Cardiac muscle cell (in vitro differentiated cells and primary cell): ENCODE data around the gene MEPCE. TPM values are rescaled to one million over a fixed set of nuclear protein-coding genes. Genes with fewer than 3 reads are reported as not detected.
A peak's percentile ranks its signal among the peaks of the same experiment; 100 is the strongest.

ENCODE experiments used
- DNase-seq, 2 donors: peaks; one replicate each; pipeline versions ENCODE4 v3.0.0 to v3.0.0-alpha.2; 2010 to 2017; ENCODE audit warnings: low read depth in 1 of 2, low spot score in 1 of 2
- H3K27ac ChIP-seq: fragments of 200-600 bp; sonication (generic); 2 replicates; pipeline ENCODE4 v1.5.1; 2016
- H3K27me3 ChIP-seq: fragments of 200-600 bp; sonication (generic); 2 replicates; pipeline ENCODE4 v1.6.0; 2016; ENCODE audit warnings: control low read depth
- H3K36me3 ChIP-seq: fragments of 200-600 bp; sonication (generic); 2 replicates; pipeline ENCODE4 v1.5.1; 2016; ENCODE audit warnings: control low read depth
- H3K4me1 ChIP-seq: fragments of 200-600 bp; sonication (generic); 2 replicates; pipeline ENCODE4 v1.8.1; 2017; ENCODE audit warnings: low read depth, mild to moderate bottlenecking, mixed run types
- H3K4me3 ChIP-seq: fragments of 200-600 bp; sonication (generic); 2 replicates; pipeline ENCODE4 v1.5.1; 2016; ENCODE audit warnings: mild to moderate bottlenecking
- H3K9me3 ChIP-seq: fragments of 200-600 bp; sonication (generic); 2 replicates; pipeline ENCODE4 v1.5.1; 2017; ENCODE audit warnings: low read depth, mild to moderate bottlenecking, control low read depth
- polyA plus RNA-seq: library from polyadenylated mRNA; unstranded; fragments of >200 nt; fragmentation: Nextera tagmentation; extraction: Ambion mirVana; gene quantifications from 2 replicates; pipeline ENCODE4 v1.2.1, GENCODE V29; 2016
- total RNA-seq: library from RNA; depleted of rRNA; stranded (reverse); fragments of >200 nt; gene quantifications from 2 replicates; pipeline ENCODE4 v1.2.3, GENCODE V29; 2016
- TF ChIP-seq, protein P1 (sequence below): IDR thresholded peaks from 2 replicates; pipeline ENCODE4 v1.5.1; 2012; ENCODE audit warnings: low read depth, mild to moderate bottlenecking, low read length

Gene MEPCE
- total and polyA plus RNA-seq, 2 experiments from 2014 or later, result 21.5 to 41.7 TPM

- H3K4me1 ChIP-seq, result no peaks in the 10 kb centered on the region
- no peaks in the 10 kb centered on the region for H3K27me3 ChIP-seq
- no peak overlapping the region for H3K4me3 ChIP-seq
- H3K9me3 ChIP-seq, result no peaks in the 10 kb centered on the region
- TF ChIP-seq, protein P1, sequence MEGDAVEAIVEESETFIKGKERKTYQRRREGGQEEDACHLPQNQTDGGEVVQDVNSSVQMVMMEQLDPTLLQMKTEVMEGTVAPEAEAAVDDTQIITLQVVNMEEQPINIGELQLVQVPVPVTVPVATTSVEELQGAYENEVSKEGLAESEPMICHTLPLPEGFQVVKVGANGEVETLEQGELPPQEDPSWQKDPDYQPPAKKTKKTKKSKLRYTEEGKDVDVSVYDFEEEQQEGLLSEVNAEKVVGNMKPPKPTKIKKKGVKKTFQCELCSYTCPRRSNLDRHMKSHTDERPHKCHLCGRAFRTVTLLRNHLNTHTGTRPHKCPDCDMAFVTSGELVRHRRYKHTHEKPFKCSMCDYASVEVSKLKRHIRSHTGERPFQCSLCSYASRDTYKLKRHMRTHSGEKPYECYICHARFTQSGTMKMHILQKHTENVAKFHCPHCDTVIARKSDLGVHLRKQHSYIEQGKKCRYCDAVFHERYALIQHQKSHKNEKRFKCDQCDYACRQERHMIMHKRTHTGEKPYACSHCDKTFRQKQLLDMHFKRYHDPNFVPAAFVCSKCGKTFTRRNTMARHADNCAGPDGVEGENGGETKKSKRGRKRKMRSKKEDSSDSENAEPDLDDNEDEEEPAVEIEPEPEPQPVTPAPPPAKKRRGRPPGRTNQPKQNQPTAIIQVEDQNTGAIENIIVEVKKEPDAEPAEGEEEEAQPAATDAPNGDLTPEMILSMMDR, result no peak
- no peaks in the 10 kb centered on the region for H3K36me3 ChIP-seq
- DNase-seq, result no peak
- H3K27ac ChIP-seq, result no peak overlapping the region
Observed at GRCh38 chr7:100419660-100420226, 9.9 kb upstream of the MEPCE start.

- H3K36me3 ChIP-seq, result no peaks in the 10 kb centered on the region
- TF ChIP-seq, protein P1, result no peak
- no peak overlapping the region for H3K4me3 ChIP-seq
- H3K9me3 ChIP-seq, result no peaks in the 10 kb centered on the region
- no peak for DNase-seq
- H3K4me1 ChIP-seq, result no peaks in the 10 kb centered on the region
- H3K27me3 ChIP-seq, result no peaks in the 10 kb centered on the region
- no peak overlapping the region for H3K27ac ChIP-seq
Observed at GRCh38 chr7:100423315-100423714, 6.3 kb upstream of the MEPCE start.

GRCh38 chr7:100425347-100425746, 4.3 kb upstream of the MEPCE start:
- Histone ChIP-seq H3K9me3 (no peaks in the 10 kb centered on the region), H3K4me1 (no peaks in the 10 kb centered on the region), H3K27ac (no peak overlapping the region), H3K4me3 (no peak overlapping the region), H3K36me3 (no peaks in the 10 kb centered on the region), H3K27me3 (no peaks in the 10 kb centered on the region)
- no peak for DNase-seq
- TF ChIP-seq, protein P1, result no peak

DNA sequence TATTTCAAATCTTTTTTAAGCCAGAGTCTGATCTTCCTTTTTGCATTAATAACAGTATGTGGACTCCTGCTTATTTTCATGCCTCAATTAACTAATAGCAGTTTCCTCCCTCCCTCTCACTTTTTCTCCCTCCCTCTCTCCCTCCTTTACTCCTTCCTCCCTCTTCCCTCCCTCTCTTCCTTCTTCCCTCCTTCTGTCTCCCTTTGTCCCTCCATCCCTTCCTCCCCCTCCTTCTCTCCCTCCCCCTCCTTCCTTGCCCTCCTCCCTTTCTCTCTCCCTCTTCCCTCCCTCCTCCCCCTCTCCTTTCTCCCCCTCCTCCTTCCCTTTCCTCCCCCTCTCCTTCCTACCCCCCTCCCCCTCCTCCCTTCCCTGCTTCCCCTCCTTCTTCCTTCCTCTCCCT, 3.1 kb upstream of the MEPCE start:
- DNase-seq, result no peak
- Histone ChIP-seq H3K4me3 (no peak overlapping the region), H3K4me1 (peaks cover 9% of the 10 kb centered on the region), H3K9me3 (no peaks in the 10 kb centered on the region), H3K36me3 (no peaks in the 10 kb centered on the region), H3K27ac (no peak overlapping the region), H3K27me3 (no peaks in the 10 kb centered on the region)
- TF ChIP-seq, protein P1, result no peak

GRCh38 chr7:100427762-100428198, 1.9 kb upstream of the MEPCE start:
- Histone ChIP-seq H3K9me3 (no peaks in the 10 kb centered on the region), H3K36me3 (no peaks in the 10 kb centered on the region), H3K4me1 (peaks cover 21% of the 10 kb centered on the region), H3K27ac (peak overlapping the region; percentile 100), H3K27me3 (no peaks in the 10 kb centered on the region), H3K4me3 (peak overlapping the region; percentile 77)
- TF ChIP-seq, protein P1, result no peak
- no peak for DNase-seq
